HepG2 (cell line): ENCODE data around the gene CNRIP1. TPM values are rescaled to one million over a fixed set of nuclear protein-coding genes. Genes with fewer than 3 reads are reported as not detected.

ENCODE experiments used
- ASH2L ChIP-seq: fragments of 300-600, 200-600 bp; sonication (generic); IDR thresholded peaks from 2 replicates; pipeline ENCODE4 v1.7.0; 2017; ENCODE audit warnings: low read depth, mild to moderate bottlenecking, moderate library complexity, mixed read lengths, low read length; ENCODE audit not compliant: insufficient read length
- DR1 ChIP-seq: sonication (generic); formaldehyde crosslinking; IDR thresholded peaks from 2 replicates; pipeline ENCODE4 v1.8.0; 2021; ENCODE audit warnings: mild to moderate bottlenecking, missing genetic modification reagents, inconsistent platforms
- KLF9 ChIP-seq: IDR thresholded peaks from 2 replicates; pipeline ENCODE4 v1.6.1; 2016; ENCODE audit warnings: low read depth
- MYC ChIP-seq: sonication (generic); formaldehyde crosslinking; IDR thresholded peaks from 2 replicates; pipeline ENCODE4 v1.9.0; 2021; ENCODE audit warnings: missing genetic modification reagents, borderline replicate concordance
- POLR2AphosphoS5 ChIP-seq: IDR thresholded peaks from 2 replicates; pipeline ENCODE4 v1.6.1; 2012; ENCODE audit warnings: low read depth, low read length
- SMC3 ChIP-seq: IDR thresholded peaks from 2 replicates; pipeline ENCODE4 v1.6.1; 2011; ENCODE audit warnings: low read length, improper control_type of control experiment
- THAP9 ChIP-seq: sonication (generic); formaldehyde crosslinking; IDR thresholded peaks from 2 replicates; pipeline ENCODE4; 2020; ENCODE audit warnings: missing genetic modification reagents, mild to moderate bottlenecking, borderline replicate concordance
- XRCC5 ChIP-seq: fragments of 200-400 bp; formaldehyde crosslinking; optimal IDR thresholded peaks from 2 replicates; pipeline ENCODE3; 2017; ENCODE audit warnings: mild to moderate bottlenecking, low read length
- YY1 ChIP-seq: IDR thresholded peaks from 2 replicates; pipeline ENCODE4 v1.6.1; 2011; ENCODE audit warnings: low read length, low read depth, moderate library complexity, mild to moderate bottlenecking; ENCODE audit not compliant: insufficient read depth, insufficient replicate concordance
- ZBTB14 ChIP-seq: sonication (generic); formaldehyde crosslinking; IDR thresholded peaks from 2 replicates; pipeline ENCODE4 v1.4.0; 2020; ENCODE audit warnings: missing genetic modification reagents
- ZHX1 ChIP-seq: sonication (generic); formaldehyde crosslinking; IDR thresholded peaks from 2 replicates; pipeline ENCODE4 v1.8.1; 2022; ENCODE audit warnings: low read depth, mild to moderate bottlenecking, missing genetic modification reagents
- ZNF225 ChIP-seq: sonication (generic); formaldehyde crosslinking; IDR thresholded peaks from 2 replicates; pipeline ENCODE4 v1.4.0; 2020; ENCODE audit warnings: mild to moderate bottlenecking, missing genetic modification reagents
- ZNF274 ChIP-seq: sonication (generic); formaldehyde crosslinking; IDR thresholded peaks from 2 replicates; pipeline ENCODE4 v1.5.1; 2020; ENCODE audit warnings: mild to moderate bottlenecking, missing genetic modification reagents
- ZNF292 ChIP-seq: sonication (generic); formaldehyde crosslinking; IDR thresholded peaks from 2 replicates; pipeline ENCODE4 v1.8.1; 2022; ENCODE audit warnings: mild to moderate bottlenecking, low read depth, missing genetic modification reagents, borderline replicate concordance
- ZNF501 ChIP-seq: sonication (generic); formaldehyde crosslinking; IDR thresholded peaks from 2 replicates; pipeline ENCODE4 v1.5.1; 2020; ENCODE audit warnings: mild to moderate bottlenecking, moderate library complexity, missing genetic modification reagents
- ZNF563 ChIP-seq: sonication (generic); formaldehyde crosslinking; IDR thresholded peaks from 2 replicates; pipeline ENCODE4 v1.8.0; 2022; ENCODE audit warnings: mild to moderate bottlenecking, moderate library complexity, missing genetic modification reagents
- polyA plus RNA-seq, 8 experiments: library from polyadenylated mRNA; depleted of rRNA in 3 of 8; stranded (reverse) in 7 of 8; unstranded in 1 of 8; fragments of >200 nt; fragmentation: Illumina TruSeq in 4 of 8; extraction: Trizol in 4 of 8; gene quantifications; 2 replicates each; pipeline versions ENCODE4 v1.2.1 to v1.2.3, GENCODE V29; 2011 to 2016; ENCODE audit warnings: low read depth in 4 of 8, missing spikeins in 1 of 8, mixed read lengths in 1 of 8; ENCODE audit not compliant: insufficient read depth in 1 of 8
- total RNA-seq, 5 experiments: library from RNA; depleted of rRNA; stranded (reverse); fragments of >200 nt; fragmentation: Illumina TruSeq; extraction: Trizol; gene quantifications; 2 replicates each; pipeline ENCODE4 v1.2.3, GENCODE V29; 2016; ENCODE audit warnings: low read depth in 1 of 5
- TF ChIP-seq, protein P1 (sequence below): sonication (generic); formaldehyde crosslinking; IDR thresholded peaks from 2 replicates; pipeline ENCODE4 v1.8.1; 2023; ENCODE audit warnings: mild to moderate bottlenecking, moderate library complexity, missing genetic modification reagents
- TF ChIP-seq, protein P2 (sequence below): IDR thresholded peaks from 2 replicates; pipeline ENCODE4 v1.6.1; 2012; ENCODE audit warnings: low read depth, low read length, improper control_type of control experiment

Gene CNRIP1
- total and polyA plus RNA-seq, 2 of the 13 experiments (the other 11 are each of a cell fraction or from before 2014, with no cell fraction given): not detected

GRCh38 chr2:68251187-68251854 is 68.4 kb downstream of the CNRIP1 start (continued):
- peak; percentile 80 for TF ChIP-seq ZNF501
- peak; percentile 31; the same call in 1 of the 2 replicates for TF ChIP-seq POLR2AphosphoS5
- TF ChIP-seq ZNF274 (CRISPR knock-in tag): no peak
- TF ChIP-seq ZNF292 (CRISPR knock-in tag): peak; percentile 25
- peak; percentile 58; the same call in 1 of the 2 replicates for TF ChIP-seq ZBTB14 (CRISPR knock-in tag)
- TF ChIP-seq, protein P1, sequence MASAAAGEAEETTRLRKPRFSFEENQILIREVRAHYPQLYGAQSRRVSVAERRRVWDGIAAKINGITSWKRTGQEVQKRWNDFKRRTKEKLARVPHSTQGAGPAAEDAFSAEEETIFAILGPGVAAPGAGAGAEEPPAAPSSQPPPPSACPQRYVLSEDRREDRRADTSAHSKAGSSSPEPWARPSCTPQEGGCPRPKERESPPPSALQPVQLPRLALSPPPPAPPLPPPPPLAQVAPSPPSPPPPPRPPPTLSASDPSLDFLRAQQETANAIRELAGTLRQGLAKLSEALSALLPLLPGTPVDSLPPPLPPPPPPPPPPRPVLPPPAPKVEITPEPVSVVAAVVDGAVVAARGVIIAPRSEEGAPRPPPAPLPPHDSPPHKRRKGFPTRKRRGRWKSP (CRISPR knock-in tag): 0 out of 2 replicates have a peak, but pooled peaks have one; percentile 43
- TF ChIP-seq MYC (CRISPR knock-in tag): peak; percentile 46; the same call in 1 of the 2 replicates
- TF ChIP-seq, protein P2, sequence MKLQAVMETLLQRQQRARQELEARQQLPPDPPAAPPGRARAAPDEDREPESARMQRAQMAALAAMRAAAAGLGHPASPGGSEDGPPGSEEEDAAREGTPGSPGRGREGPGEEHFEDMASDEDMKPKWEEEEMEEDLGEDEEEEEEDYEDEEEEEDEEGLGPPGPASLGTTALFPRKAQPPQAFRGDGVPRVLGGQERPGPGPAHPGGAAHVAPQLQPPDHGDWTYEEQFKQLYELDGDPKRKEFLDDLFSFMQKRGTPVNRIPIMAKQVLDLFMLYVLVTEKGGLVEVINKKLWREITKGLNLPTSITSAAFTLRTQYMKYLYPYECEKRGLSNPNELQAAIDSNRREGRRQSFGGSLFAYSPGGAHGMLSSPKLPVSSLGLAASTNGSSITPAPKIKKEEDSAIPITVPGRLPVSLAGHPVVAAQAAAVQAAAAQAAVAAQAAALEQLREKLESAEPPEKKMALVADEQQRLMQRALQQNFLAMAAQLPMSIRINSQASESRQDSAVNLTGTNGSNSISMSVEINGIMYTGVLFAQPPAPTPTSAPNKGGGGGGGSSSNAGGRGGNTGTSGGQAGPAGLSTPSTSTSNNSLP: peak; percentile 75; the same call in 1 of the 2 replicates
- peak; percentile 34; the same call in 1 of the 2 replicates for TF ChIP-seq SMC3
- peak; percentile 65; the same call in 1 of the 2 replicates for TF ChIP-seq THAP9
- TF ChIP-seq ASH2L: peak; percentile 62
- no peak for TF ChIP-seq YY1
- TF ChIP-seq ZNF563: 0 out of 2 replicates have a peak, but pooled peaks have one; percentile 57
- 0 out of 2 replicates have a peak, but pooled peaks have one; percentile 9 for TF ChIP-seq ZHX1 (CRISPR knock-in tag)
- TF ChIP-seq DR1 (CRISPR knock-in tag): peak; percentile 31; the same call in 1 of the 2 replicates
- peak; percentile 4; the same call in 1 of the 2 replicates for TF ChIP-seq KLF9 (CRISPR knock-in tag)
- TF ChIP-seq ZNF225: 0 out of 2 replicates have a peak, but pooled peaks have one; percentile 26
- TF ChIP-seq XRCC5: peak; percentile 88
